Fibroblast of skin of back (primary cell): ENCODE measurements around the gene GALNT18. TPM values are rescaled to one million over a fixed set of nuclear protein-coding genes. Genes with fewer than 3 reads are reported as not detected.

Experiments used
- DNase-seq: peaks from one replicate; pipeline ENCODE4 v3.0.0-alpha.2; 2013
- polyA plus RNA-seq, 2 experiments: library from polyadenylated mRNA; unstranded; fragments of 120-200 nt; gene quantifications; one replicate each; pipeline ENCODE4 v1.2.1, GENCODE V29; 2013; ENCODE audit not compliant: insufficient read length in 2 of 2

Gene GALNT18
- polyA plus RNA-seq (2013, experiment 1 of 2; ENCODE audit: insufficient read length): 2.7 TPM
- polyA plus RNA-seq (2013, experiment 2 of 2; ENCODE audit: insufficient read length): 12.6 TPM

GRCh38 chr11:11621573-11622339 lies at the start of gene GALNT18:
GALNT18 (minus strand) TSS chr11:11622005.
- DNase-seq: peak; percentile 93

- DNase-seq: no peak
Measured at GRCh38 chr11:11670574-11670973, 48.8 kb upstream of the GALNT18 start.

- DNase-seq: no peak
Measured at GRCh38 chr11:11669233-11669846, 47.5 kb upstream of the GALNT18 start.

- no peak for DNase-seq
Measured at GRCh38 chr11:11668781-11669180, 47.0 kb upstream of the GALNT18 start.

DNA sequence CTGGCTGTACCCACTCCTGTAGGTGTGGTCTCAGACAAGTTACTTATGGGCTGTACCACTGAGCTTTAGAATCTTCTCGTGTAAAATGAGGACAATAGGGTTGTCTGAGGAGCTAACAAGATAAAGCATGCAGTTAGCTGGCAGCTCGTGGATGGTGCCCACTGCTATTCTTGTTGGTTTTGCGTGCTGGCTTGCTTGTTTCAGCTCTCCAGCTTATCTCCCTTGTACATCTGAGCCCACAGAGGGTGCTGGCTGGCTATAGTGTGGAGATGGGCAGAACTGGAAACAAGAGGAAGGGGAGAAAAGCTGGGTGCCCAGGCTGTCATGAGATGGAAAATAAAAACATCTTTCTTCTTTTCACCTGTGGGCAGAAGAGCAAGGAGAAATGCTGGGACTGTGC lies 46.5 kb upstream of the GALNT18 start:
- no peak for DNase-seq

DNA sequence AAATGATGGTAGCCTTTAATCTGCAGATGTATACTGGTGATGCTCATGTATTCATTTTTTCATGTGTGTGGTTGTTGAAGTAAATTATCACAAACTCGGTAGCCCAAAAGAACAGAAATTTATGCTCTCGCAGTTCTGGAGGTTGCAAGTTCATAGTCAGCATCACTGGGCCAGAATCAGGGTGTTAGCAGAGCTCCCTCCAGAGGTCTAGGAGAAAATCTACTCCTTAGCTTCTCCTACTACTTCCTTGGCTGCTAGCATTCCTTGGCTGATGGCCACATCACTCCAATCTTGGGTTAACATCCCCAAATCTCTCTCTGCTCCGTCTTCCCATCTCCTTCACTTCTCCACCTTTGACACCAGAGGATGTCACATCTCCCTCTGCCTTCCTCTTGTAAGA lies 45.3 kb upstream of the GALNT18 start:
- DNase-seq: no peak

DNA sequence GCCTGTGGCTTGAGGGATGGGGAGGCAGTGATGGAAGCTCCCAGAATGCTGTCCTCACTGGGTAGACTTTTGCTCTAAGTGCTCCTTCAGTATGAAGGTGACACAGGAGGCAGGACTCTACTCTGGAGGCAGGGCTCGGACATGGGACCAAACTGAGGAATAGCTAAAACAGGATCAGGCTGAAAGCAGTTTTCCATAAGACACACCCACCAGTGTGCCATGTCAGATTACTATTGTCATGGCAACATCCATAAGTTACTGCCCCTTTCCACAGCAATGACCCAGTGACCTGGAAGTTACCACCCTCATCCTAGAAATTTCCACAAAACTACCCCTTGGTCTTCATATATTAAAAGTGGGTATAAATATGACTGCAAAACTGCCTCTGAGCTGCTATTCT lies 43.6 kb upstream of the GALNT18 start:
- DNase-seq: no peak

GRCh38 chr11:11663907-11664306 lies 42.1 kb upstream of the GALNT18 start:
- no peak for DNase-seq

DNA sequence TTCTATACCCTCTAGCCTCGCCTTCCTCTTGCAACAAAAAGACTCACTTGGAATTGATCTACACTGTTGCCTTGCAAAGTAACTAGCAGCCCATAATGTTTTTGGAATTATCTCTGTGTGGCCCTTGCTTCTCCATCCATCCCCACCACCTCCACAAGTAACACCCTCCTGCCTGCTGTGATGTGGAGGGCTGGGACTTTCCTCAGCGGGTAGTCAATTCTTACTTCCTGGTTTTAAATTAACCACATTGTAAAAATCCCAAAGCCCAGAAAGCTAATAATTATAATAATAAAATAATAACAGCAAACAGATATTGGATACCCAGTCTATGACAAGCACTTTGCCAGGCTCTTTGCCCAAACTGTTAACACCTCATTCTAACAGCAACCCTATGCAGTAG lies 40.8 kb upstream of the GALNT18 start:
- DNase-seq: no peak

GRCh38 chr11:11661326-11662040 lies 39.7 kb upstream of the GALNT18 start:
- DNase-seq: no peak

GRCh38 chr11:11660363-11660740 lies 38.5 kb upstream of the GALNT18 start:
- DNase-seq: no peak

DNA sequence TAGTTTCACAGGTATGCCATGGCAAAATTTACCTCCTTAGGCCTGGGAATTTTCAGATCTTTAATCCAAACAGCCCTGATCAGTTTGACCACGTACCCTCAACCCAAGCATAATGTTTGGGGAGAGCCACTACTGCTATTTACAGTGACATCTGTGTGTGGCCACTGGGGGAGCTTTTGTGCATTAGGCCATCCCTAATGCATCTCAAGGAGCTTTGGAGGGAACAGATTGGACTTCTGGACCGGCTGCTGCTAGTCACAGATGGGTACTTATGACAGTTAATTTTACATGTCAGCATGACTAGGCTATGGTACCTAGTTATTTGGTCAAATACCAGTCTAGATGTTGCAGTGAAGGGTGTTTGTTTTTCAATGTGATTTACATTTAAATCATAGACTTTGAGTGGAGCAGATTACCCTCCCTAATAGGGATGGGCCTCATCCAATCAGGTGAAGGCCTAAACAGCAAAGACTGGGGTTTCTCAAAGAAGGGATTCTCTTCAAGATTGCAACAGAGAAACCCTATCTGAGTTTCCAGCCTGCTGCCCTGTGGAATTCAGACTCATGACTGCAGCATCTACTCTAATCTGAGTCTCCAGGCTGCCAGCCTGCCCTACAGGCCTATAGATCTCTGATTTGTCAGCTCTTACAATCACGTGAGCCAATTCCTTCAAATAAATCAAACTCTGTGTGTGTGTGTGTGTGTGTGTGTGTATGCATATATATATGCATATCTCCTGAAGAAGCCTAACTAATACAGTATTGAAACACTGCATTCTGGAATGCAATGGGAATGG lies 38.0 kb upstream of the GALNT18 start:
- DNase-seq: no peak

DNA sequence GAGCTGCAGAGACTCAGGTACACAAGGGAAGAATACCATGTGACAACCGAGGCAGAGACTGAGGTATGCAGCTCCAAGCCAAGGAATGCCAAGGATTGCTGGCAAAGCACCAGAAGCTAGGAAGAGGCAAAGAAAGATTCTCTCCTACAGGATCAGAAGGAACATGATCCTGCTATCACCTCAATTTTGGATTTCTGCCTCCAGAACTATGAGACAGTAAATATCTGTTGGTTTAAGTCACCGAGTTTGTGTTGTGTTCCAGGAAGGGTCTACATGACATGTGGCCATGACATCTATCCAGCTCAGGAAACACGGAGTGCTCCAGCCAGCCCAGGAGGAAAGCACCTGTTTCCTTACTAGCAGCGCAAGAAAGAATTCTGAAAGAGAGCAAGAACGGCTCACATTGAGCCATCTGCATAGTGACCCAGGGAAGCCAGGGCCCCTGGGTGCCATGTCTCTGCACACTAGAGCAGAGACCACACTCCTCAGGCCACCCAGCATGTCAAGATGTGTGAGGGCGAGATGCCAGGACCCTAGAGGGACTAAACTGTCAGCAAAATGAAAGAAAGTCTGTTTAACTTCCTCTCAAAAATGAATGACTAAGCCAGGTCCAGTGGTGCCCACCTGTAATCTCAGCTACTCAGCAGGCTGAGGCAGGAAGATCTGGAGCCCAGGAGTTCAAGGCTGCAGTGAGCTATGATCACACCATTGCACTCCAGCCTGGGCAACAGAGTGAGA lies 35.6 kb upstream of the GALNT18 start:
- DNase-seq: no peak

GRCh38 chr11:11641581-11641980 lies 19.8 kb upstream of the GALNT18 start:
- no peak for DNase-seq

- no peak for DNase-seq
Measured at GRCh38 chr11:11640996-11641395, 19.2 kb upstream of the GALNT18 start.

DNA sequence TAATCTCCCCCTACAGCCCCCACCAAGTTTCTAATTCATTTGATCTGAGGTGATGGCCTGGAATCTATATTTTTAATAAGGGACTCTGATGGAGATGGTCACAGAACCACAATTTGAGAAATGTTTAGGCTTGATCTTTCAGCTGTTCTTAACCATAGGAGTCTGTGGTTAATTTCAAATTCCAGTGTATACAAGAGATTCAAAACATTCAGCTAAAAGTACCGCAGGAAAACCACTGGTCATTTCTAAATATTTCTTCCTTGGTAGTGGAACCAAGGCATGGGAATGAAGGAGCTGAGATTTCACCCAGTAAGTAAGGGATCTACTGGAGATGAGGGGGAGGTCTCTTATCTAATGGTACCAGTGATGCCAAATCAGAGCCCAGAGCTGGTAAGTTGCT lies 18.3 kb upstream of the GALNT18 start:
- peak; percentile 6 for DNase-seq

DNA sequence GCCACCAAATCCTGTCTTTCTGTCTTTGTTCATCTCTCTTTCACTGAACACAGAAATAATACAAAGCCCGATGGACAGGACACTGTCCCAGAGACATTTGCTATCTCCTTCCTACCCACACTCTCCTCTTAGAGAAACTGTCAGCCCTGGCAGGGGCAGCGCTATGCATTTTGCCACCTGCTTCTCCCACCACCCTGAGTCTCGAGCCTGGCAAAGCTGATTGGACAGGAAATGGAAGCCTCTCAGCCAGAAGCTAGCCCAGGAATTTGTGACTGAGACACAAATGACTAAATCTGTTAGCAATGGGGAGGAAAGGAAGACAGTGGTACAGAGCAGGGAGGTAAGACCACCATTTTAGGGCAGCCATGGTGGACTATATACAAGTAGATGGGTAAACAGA lies 14.9 kb upstream of the GALNT18 start:
- DNase-seq: peak; percentile 30

GRCh38 chr11:11635443-11635842 lies 13.6 kb upstream of the GALNT18 start:
- DNase-seq: no peak

GRCh38 chr11:11629368-11629767 lies 7.6 kb upstream of the GALNT18 start:
- no peak for DNase-seq

- no peak for DNase-seq
Measured at GRCh38 chr11:11628651-11629050, 6.8 kb upstream of the GALNT18 start.

- DNase-seq: peak; percentile 13
Measured at GRCh38 chr11:11626128-11626527, 4.3 kb upstream of the GALNT18 start.

GRCh38 chr11:11624926-11625325 lies 3.1 kb upstream of the GALNT18 start:
- DNase-seq: no peak
